Measurements from ENCODE around the gene CRNKL1.

CRNKL1 gene

GRCh38 chr20:20052074-20052970 lies at the start of gene CRNKL1, which contains the start of gene CFAP61:
Gene CRNKL1, minus strand, starts transcription at chr20:20052466. Its CDS starts 124 bp downstream, at chr20:20052342.
Gene CFAP61, plus strand, starts transcription at chr20:20052532. Its CDS starts 4,122 bp downstream, at chr20:20056654.
- DNase-seq = peak; percentile 81 to 85

DNA sequence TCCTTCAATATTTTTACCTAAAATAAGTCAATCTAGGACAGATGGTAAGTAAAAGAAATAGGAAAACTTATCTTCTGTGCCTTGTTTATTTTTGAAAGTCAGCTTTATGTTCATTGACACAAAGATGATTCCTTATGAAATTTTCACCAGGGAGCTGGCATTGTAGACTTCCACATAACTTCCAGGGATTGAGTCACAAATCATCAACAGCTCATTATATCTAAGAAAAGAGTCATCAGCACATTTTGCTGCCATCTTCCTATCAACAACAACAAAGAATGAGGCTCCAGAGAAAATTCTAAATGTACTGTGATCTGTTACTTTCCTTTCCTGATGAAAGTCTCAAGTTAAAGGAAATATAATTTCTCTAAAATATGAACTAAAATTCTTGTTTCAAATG lies 48.6 kb upstream of the CRNKL1 start:
- DNase-seq = no peak

- DNase-seq = no peak
Measured at GRCh38 chr20:20096421-20096820, 44.2 kb upstream of the CRNKL1 start.

DNA sequence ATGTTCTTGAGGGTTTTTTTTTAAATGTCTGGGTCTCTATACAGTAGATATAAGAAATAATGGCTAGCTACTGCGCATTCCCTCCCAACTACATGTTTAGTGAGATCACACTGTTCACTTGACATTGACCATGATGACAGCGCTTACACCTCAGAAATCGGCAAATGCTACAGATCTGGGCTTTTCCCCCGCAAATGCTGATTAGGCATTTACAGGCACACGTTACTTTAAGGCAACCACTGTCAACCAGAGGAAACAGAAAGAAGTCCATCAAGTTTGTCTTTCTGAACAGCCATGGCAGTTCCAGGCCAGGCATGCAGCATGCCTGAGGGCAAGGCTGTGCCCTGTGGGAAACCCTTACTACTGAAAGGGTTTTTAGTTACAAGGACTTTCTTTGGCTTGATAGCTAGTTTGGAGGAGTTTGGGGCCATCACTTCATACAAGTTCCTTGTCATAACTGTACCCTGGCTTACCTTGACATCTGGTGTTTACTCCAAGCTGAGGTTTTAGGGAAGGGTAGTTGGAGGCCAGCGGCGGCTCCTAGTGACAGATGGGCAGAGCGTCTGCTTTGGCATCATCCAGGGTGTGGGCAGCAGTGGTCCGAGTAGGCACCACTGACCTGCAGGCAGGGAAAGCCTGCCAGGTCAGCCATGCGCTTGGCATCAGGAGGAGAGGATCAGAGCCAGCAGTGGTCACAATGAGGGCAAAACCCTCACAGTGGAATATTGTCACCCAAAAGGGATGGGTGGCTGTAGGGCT lies 43.0 kb upstream of the CRNKL1 start:
- no peak for DNase-seq

DNA sequence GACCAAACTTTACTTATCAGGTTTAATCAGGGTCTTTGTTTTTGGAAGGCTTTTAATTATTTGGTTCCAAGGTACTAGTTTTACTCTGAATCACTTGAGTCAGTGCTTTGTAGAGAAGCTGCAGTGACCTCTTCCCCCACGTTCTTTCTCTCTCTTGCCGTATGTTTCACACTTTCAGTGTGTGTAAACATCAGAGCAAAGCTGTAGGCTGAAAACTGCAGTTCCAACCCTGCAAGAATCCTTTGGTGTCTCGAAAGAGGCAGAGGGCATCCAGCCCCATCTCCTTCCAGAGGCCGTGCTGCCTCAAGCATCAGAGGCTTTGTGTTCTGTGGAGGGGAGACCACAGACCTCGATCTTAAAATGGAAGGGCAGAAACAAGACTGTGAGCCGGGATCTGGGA lies 42.1 kb upstream of the CRNKL1 start:
- no peak for DNase-seq

DNA sequence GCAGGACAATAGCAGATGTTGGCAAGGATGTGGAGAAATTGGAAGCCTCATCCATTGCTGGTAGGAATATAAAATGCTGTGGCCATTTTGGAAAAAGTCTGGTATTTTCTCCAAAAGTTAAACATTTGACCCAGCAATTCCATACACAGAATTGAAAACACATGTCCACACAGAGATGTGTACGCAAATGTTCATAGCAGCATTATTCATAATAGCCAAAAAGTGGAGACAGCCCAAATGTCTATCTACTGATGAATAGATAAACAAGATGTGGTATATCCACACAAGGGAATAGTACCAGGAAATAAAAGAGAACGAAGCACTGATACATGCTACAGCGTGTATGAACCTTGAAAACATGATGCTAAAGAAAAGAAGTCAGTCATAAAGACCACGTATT lies 40.6 kb upstream of the CRNKL1 start:
- no peak for DNase-seq

DNA sequence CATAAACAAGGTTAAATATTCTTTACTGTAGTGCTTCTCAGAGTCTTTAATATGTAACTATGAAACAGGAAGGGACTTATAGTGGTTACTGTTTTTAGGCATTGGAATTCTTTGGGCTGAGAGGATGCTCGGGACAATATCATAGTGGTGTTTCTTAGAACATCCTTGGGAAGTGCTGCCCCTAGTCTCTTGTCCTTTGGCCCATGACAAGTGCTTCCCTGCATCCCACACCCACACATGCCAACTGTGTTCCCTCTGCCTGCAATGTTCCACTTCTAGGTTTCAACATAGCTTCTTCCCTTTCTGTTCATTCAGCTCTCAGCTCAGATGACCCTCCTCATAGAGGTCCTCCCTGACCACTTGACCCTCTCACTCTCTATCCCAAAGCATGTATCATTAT lies 37.7 kb upstream of the CRNKL1 start:
- no peak for DNase-seq

GRCh38 chr20:20089018-20089417 lies 36.8 kb upstream of the CRNKL1 start:
- no peak for DNase-seq

DNA sequence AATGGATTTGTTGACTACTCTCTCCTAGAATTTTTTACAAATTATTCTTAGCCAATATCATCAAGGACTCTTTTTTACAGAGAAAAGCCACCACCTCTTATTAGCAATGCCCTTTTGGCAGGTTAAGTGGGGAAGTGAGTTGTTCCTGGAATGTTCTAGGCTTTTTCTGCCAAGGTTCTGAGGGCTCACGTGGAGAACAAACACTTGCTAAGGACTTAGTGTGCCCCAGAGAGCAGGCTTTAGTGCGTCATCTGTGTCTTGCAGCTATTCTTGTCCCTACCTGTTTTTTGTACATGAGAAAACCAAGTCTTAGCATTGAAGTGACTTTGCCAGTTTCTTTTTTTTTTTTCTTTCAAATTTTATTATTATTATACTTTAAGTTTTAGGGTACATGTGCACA lies 33.5 kb upstream of the CRNKL1 start:
- DNase-seq = no peak

- no peak for DNase-seq
Measured at GRCh38 chr20:20085071-20085470, 32.8 kb upstream of the CRNKL1 start.

DNA sequence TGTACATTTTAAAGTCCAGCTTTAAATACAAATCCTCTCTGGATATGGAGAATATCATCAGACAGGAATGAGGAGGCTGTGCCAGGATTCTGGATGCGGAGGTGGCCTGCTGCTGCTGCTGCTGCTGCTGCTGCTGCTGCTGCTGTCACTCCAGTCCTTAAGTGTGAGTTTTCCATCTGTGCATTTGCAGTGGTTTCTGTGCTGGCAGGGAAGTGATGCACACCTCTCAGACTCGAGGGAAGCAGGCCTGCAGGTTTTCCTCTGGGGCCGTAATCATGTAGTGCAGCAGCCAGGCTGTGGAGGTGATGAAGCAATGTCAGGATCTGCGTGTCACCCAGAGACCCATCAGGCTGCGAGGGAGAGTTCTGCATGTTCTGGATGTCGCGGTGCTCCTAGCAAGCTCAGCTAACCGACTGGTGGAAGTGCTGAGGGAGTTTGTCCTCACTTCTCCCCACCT lies 32.1 kb upstream of the CRNKL1 start:
- no peak for DNase-seq

GRCh38 chr20:20083807-20084206 lies 31.5 kb upstream of the CRNKL1 start:
- peak in 1 of 2 experiments; percentile 8 for DNase-seq

DNA sequence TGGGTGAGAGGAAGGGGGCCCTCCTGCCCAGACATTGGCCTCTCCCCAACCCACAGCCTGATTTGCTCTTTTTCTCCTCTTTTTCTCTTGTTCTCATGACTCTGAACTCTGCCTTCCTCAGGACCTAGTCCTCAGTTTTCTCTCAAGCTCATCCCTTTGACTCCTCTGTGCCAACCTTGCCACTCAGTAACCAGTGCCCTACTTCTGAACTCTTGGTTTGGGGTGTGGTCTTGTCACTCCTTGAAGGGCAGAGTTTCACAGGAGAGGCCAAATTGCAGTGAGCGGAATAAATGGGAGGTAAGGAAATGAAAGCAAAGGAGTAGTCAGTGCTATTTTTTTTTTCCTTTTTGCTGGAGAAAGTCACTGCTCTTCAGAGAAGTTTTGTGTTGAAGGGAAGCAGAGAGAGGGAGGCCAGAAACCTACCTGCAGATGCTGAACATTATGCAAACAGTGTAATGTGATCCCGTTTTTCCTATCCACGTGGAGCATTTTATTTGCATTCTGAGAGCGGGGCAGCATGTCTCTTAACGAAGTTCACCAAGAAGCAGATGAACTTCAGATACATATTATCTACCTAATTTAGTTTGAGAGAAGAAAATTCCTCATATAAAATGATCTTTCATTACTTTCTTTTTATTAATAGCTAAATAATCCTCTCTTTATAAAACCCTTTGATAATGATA lies 27.0 kb upstream of the CRNKL1 start:
- DNase-seq = no peak

- no peak for DNase-seq
Measured at GRCh38 chr20:20078041-20078440, 25.8 kb upstream of the CRNKL1 start.

- DNase-seq = no peak
Measured at GRCh38 chr20:20076297-20077065, 24.2 kb upstream of the CRNKL1 start.

DNA sequence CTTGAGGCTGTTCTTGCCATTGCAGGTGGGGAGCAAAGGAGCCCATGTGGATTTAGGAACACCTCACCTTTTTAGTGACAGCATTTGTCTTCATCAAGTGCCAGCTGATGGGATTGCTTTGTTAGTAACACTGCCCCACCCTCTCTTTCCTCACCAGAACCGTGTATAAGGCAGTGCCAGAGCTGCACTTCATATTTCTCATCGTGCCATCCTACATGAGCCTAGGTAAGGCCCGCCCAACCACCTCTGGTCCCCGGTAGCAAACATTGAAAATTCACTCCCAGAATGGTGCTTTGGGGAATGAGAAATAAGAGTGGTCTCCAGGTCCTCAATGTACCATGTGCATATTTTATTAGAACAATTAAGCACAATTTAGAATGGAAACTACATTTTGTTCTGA lies 22.8 kb upstream of the CRNKL1 start:
- no peak for DNase-seq

DNA sequence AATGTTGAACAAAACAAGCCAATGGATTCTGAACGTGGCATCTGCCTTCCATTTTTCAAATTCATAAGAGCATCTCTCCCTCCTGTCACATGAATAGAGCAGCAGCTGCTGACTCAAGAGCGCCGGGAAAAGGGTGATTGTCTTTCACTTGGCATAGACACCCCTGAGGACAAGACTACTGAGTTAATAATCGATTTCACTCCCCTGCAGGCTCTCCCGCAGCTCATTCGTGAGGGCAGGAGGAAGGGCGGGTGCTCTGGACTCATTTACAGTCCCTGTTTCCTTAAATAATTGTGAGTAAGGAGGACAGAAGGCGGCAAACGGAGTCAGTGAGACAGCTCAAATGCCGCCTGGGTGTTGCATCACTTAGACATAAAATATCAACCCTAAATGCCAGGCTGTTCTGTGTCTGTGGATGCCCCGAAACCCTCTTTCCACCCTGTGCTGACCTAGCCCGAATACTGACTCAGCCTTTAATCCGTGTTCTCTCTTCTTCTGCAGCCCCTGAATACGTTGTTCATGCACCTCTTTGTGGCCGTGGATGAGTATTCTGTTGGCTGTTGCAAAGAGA lies 21.6 kb upstream of the CRNKL1 start:
- DNase-seq = peak in 1 of 2 experiments; percentile 19

DNA sequence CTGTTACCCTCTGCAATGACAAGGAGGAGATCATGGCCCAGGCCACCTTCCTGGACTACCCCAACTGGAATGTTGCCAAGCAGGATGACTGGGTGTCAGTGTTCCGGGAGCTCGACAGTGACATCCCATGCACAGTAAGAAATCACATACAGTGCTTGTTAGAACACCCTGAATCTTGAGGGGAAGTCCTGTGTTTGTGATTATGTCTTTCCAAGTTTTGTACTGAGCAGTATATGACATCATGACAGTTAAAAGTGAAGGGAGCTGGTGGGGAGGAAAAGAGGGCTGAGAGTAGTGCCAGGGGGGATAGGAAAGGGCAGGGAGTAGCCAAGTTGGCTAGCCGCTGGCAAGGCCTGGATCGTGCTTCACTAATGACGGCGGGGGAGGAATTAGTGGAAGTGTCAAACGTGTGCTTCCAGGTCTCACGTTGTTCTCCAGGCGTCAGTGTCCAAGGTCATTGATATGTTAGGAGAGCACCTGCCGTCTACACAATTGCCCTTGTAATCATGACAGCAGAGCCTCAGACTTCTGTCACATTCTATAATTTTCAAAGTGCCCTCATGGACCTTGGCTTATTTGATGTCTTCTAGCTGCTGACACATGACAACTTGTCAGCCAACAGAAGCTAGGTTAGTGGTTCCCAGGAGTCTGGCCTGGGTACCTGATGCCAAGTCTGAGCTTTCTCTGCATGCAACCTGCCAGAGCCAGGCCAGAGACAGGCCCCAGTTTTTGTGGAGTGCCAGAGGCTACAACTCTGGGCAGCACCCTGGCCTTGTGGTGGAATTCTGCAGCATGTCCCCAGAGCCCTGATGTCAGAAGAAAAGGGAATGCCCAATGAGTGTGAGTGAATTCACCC lies 18.8 kb upstream of the CRNKL1 start:
- no peak for DNase-seq

DNA sequence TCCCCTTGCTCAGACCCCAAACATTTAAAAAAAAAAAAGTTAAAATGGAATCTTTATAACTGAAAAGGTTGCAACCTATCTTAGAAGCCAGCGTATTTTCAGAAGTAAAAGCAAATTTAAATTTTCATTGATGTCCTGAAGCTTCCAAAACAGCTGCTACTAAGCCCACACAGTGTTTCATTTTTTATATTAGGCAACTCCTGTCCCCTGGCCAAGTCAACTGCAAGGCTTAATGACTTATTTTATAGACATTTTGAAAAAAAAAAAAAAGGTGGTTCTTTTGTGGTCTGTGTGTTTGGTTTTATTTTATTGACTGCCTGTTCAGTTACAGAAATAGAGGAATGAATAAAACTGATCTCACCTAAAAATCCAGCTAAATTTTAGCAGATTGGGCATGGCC lies 13.1 kb upstream of the CRNKL1 start:
- DNase-seq = no peak

- no peak for DNase-seq
Measured at GRCh38 chr20:20063941-20064702, 11.9 kb upstream of the CRNKL1 start.

Data from NCI-H187 (cell line).